GM18867 (cell line): ENCODE measurements around the gene NUDT3.
A peak's percentile ranks its signal among the peaks of the same experiment; 100 is the strongest.

ENCODE experiments used
- ATAC-seq: cut with Tn5 transposase; IDR thresholded peaks from one replicate; pipeline ENCODE4 v1.9.1; 2021; ENCODE audit warnings: mild to moderate bottlenecking, moderate library complexity; ENCODE audit not compliant: unreplicated experiment

NUDT3 gene

GRCh38 chr6:34300332-34300751 is 92.1 kb downstream of the NUDT3 start:
- no peak for ATAC-seq

- no peak for ATAC-seq
Observed at GRCh38 chr6:34298941-34299340, 93.5 kb downstream of the NUDT3 start.

GRCh38 chr6:34295721-34296120 is 96.7 kb downstream of the NUDT3 start:
- peak; percentile 81 for ATAC-seq

GRCh38 chr6:34292954-34293353 is 99.5 kb downstream of the NUDT3 start:
- ATAC-seq = no peak

- no peak for ATAC-seq
Observed at GRCh38 chr6:34289137-34289536, 103.3 kb downstream of the NUDT3 start.

- ATAC-seq = peak; percentile 52
Observed at GRCh38 chr6:34288581-34288980, 103.9 kb downstream of the NUDT3 start.

- no peak for ATAC-seq
Observed at GRCh38 chr6:34285448-34286164, 106.9 kb downstream of the NUDT3 start.

GRCh38 chr6:34284563-34285447 is 107.7 kb downstream of the NUDT3 start:
- no peak for ATAC-seq

GRCh38 chr6:34281702-34282334 is 110.7 kb downstream of the NUDT3 start:
- no peak for ATAC-seq

GRCh38 chr6:34280216-34280615 is 112.3 kb downstream of the NUDT3 start:
- no peak for ATAC-seq

GRCh38 chr6:34278833-34279232 is 113.6 kb downstream of the NUDT3 start:
- no peak for ATAC-seq

- ATAC-seq = no peak
Observed at GRCh38 chr6:34277763-34278112, 114.7 kb downstream of the NUDT3 start.

- ATAC-seq = no peak
Observed at GRCh38 chr6:34276881-34277762, 115.3 kb downstream of the NUDT3 start.

- no peak for ATAC-seq
Observed at GRCh38 chr6:34276191-34276590, 116.3 kb downstream of the NUDT3 start.

- no peak for ATAC-seq
Observed at GRCh38 chr6:34275128-34275804, 117.2 kb downstream of the NUDT3 start.

GRCh38 chr6:34274129-34274528 is 118.3 kb downstream of the NUDT3 start:
- no peak for ATAC-seq

- no peak for ATAC-seq
Observed at GRCh38 chr6:34273242-34273805, 119.1 kb downstream of the NUDT3 start.

- no peak for ATAC-seq
Observed at GRCh38 chr6:34272013-34272926, 120.2 kb downstream of the NUDT3 start.
